CD14-positive monocyte (primary cell): Measurements from ENCODE around the gene NR3C1. TPM values are rescaled to one million over a fixed set of nuclear protein-coding genes. Genes with fewer than 3 reads are reported as not detected.
"Not testable (repeated sequence)": the region's sequence is repeated elsewhere in the genome, so short reads cannot be mapped to it uniquely, and the experiment has no call there.

Experiments
- DNase-seq, 3 donors: peaks; one replicate each; pipeline ENCODE4 v3.0.0-alpha.2; 2011 to 2022
- H2AFZ ChIP-seq: 2 replicates; pipeline ENCODE4 v1.6.0; 2012; ENCODE audit warnings: mild to moderate bottlenecking, low read depth, low read length, inconsistent platforms; ENCODE audit not compliant: insufficient read depth, poor library complexity, severe bottlenecking
- H3K27ac ChIP-seq, 2 donors: 1 replicate in 1 of 2; 2 replicates in 1 of 2; pipeline ENCODE4 v1.5.1; 2012 to 2013; ENCODE audit warnings: low read length in 2 of 2, control low read depth in 1 of 2, inconsistent platforms in 1 of 2, low read depth in 1 of 2, mild to moderate bottlenecking in 1 of 2
- H3K27me3 ChIP-seq, 2 donors: one replicate each; pipeline versions ENCODE4 v1.6.0 to v1.6.1; 2011 to 2013; ENCODE audit warnings: low read length in 2 of 2; ENCODE audit not compliant: control insufficient read depth in 2 of 2, insufficient read depth in 2 of 2
- H3K36me3 ChIP-seq, 2 donors: replicated peaks in 1 of 2; 1 replicate in 1 of 2; 2 replicates in 1 of 2; pipeline versions ENCODE4 v1.5.1 to v1.6.1; 2012 to 2013; ENCODE audit warnings: low read length in 2 of 2, control low read depth in 1 of 2, inconsistent platforms in 1 of 2, mild to moderate bottlenecking in 1 of 2; ENCODE audit not compliant: insufficient read depth in 2 of 2, control insufficient read depth in 1 of 2
- H3K4me1 ChIP-seq, 2 donors: 1 replicate in 1 of 2; 2 replicates in 1 of 2; pipeline versions ENCODE4 v1.5.1 to v1.6.1; 2012 to 2013; ENCODE audit warnings: low read length in 2 of 2, control low read depth in 1 of 2, inconsistent platforms in 1 of 2, mild to moderate bottlenecking in 1 of 2, moderate library complexity in 1 of 2; ENCODE audit not compliant: insufficient read depth in 2 of 2, control insufficient read depth in 1 of 2
- H3K4me2 ChIP-seq: replicated peaks from 2 replicates; pipeline ENCODE3; 2012; ENCODE audit warnings: low read length, moderate library complexity, mild to moderate bottlenecking; ENCODE audit not compliant: poor library complexity, severe bottlenecking; ENCODE audit errors: extremely low read depth
- H3K4me3 ChIP-seq, 3 experiments: fragments of 200-600 bp in 1 of 3; sonication (generic) in 1 of 3; replicated peaks in 1 of 3; 1 replicate in 2 of 3; 2 replicates in 1 of 3; pipeline ENCODE4 v1.5.1; 2011 to 2013; ENCODE audit warnings: low read length in 3 of 3, mild to moderate bottlenecking in 3 of 3, control low read depth in 2 of 3, low read depth in 2 of 3, inconsistent platforms in 1 of 3, moderate library complexity in 1 of 3
- H3K79me2 ChIP-seq: 2 replicates; pipeline ENCODE4 v1.6.0; 2012; ENCODE audit warnings: mild to moderate bottlenecking, control low read depth, inconsistent platforms, low read length, moderate library complexity; ENCODE audit not compliant: insufficient read depth
- H3K9ac ChIP-seq: 2 replicates; pipeline ENCODE4 v1.6.0; 2017; ENCODE audit warnings: low read length, mild to moderate bottlenecking; ENCODE audit not compliant: insufficient read depth, poor library complexity, severe bottlenecking
- H3K9me3 ChIP-seq, 2 donors: replicated peaks in 1 of 2; 1 replicate in 1 of 2; 2 replicates in 1 of 2; pipeline versions ENCODE4 v1.5.1 to v1.6.1; 2012 to 2013; ENCODE audit warnings: low read length in 2 of 2, control low read depth in 1 of 2; ENCODE audit not compliant: control insufficient read depth in 1 of 2, insufficient read depth in 1 of 2
- H4K20me1 ChIP-seq: 2 replicates; pipeline ENCODE4 v1.6.0; 2012; ENCODE audit warnings: mild to moderate bottlenecking, low read length, control low read depth, moderate library complexity; ENCODE audit not compliant: insufficient read depth
- H3K27ac Mint-ChIP-seq, 7 donors: one replicate each; pipeline ENCODE4 v1.8.0; 2020; ENCODE audit warnings: mild to moderate bottlenecking in 7 of 7, mixed read lengths in 7 of 7, moderate library complexity in 6 of 7, inconsistent platforms in 2 of 7
- H3K27me3 Mint-ChIP-seq, 3 donors: one replicate each; pipeline ENCODE4 v1.8.0; 2021 to 2022; ENCODE audit warnings: low read depth in 3 of 3, mild to moderate bottlenecking in 3 of 3, mixed read lengths in 3 of 3, moderate library complexity in 3 of 3, inconsistent platforms in 1 of 3
- H3K36me3 Mint-ChIP-seq, 2 donors: one replicate each; pipeline ENCODE4 v1.8.0; 2020; ENCODE audit warnings: mixed read lengths in 2 of 2, inconsistent platforms in 1 of 2, mild to moderate bottlenecking in 1 of 2
- H3K4me1 Mint-ChIP-seq: one replicate; pipeline ENCODE4 v1.8.0; 2020; ENCODE audit warnings: mild to moderate bottlenecking, mixed read lengths
- H3K4me3 Mint-ChIP-seq, 2 donors: one replicate each; pipeline ENCODE4 v1.8.0; 2020; ENCODE audit warnings: mild to moderate bottlenecking in 2 of 2, mixed read lengths in 2 of 2, moderate library complexity in 1 of 2
- H3K9me3 Mint-ChIP-seq, 7 donors: one replicate each; pipeline ENCODE4 v1.8.0; 2020 to 2022; ENCODE audit warnings: mixed read lengths in 7 of 7, mild to moderate bottlenecking in 6 of 7, moderate library complexity in 6 of 7, inconsistent platforms in 2 of 7
- WGBS: methylation state at CpG from one replicate; pipeline ENCODE4 v1.1.5; 2013; ENCODE audit warnings: missing lambda C conversion rate; ENCODE audit not compliant: insufficient coverage; 5-methylcytosine and 5-hydroxymethylcytosine counted together
- intact Hi-C, 2 donors: fragments of 100-400 bp; cut with micrococcal nuclease; formaldehyde crosslinking; loops; one replicate each; pipeline versions ENCODE4 v1.15.0 to v1.15.1; 2023
- polyA plus RNA-seq, 3 donors: library from polyadenylated mRNA; depleted of rRNA in 1 of 3; unstranded in 2 of 3; stranded (reverse) in 1 of 3; fragments of 300-500 nt in 2 of 3; fragments of >200 nt in 1 of 3; fragmentation: Illumina TruSeq in 2 of 3; gene quantifications; 1 replicate in 2 of 3; 2 replicates in 1 of 3; pipeline ENCODE4 v1.2.3, GENCODE V29; 2012 to 2021
- TF ChIP-seq, protein P1 (sequence below): fragments of 200-600 bp; IDR thresholded peaks from one replicate; pipeline ENCODE4 v1.8.0; 2022; ENCODE audit warnings: antibody characterized with exemption, mild to moderate bottlenecking

Gene NR3C1
- polyA plus RNA-seq, 3 donors = 25.4 to 82.8 (median 75.1) TPM

DNA sequence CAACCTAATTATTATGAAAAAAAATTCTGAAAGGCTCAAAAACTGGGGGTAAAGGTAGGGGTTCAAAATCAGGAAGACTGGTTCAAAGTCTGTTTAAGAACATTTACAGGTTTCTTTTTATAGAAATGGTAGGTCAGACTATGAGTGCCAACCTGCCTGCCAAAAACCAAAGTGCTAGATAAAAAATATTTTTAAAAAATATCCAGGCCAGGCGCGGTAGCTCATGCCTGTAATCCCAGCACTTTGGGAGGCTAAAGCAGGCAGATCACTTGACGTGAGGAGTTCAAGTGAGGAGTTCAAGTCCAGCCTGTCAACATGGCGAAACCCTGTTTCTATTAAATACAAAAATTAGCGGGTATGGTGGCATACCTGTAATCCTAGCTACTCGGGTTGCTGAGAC, 67.0 kb downstream of the NR3C1 start:
- Mint-ChIP-seq H3K36me3 (peaks cover 28 to 34% of the 10 kb centered on the region in 2 donors), H3K4me3 (no peak overlapping the region), H3K4me1 (peaks cover 9% of the 10 kb centered on the region), H3K27ac (peak overlapping the region in 1 of 7 donors; percentile 31), H3K27me3 (no peaks in the 10 kb centered on the region), H3K9me3 (peaks cover 0 to 4% (median 0%) of the 10 kb centered on the region in 7 donors)
- TF ChIP-seq, protein P1, sequence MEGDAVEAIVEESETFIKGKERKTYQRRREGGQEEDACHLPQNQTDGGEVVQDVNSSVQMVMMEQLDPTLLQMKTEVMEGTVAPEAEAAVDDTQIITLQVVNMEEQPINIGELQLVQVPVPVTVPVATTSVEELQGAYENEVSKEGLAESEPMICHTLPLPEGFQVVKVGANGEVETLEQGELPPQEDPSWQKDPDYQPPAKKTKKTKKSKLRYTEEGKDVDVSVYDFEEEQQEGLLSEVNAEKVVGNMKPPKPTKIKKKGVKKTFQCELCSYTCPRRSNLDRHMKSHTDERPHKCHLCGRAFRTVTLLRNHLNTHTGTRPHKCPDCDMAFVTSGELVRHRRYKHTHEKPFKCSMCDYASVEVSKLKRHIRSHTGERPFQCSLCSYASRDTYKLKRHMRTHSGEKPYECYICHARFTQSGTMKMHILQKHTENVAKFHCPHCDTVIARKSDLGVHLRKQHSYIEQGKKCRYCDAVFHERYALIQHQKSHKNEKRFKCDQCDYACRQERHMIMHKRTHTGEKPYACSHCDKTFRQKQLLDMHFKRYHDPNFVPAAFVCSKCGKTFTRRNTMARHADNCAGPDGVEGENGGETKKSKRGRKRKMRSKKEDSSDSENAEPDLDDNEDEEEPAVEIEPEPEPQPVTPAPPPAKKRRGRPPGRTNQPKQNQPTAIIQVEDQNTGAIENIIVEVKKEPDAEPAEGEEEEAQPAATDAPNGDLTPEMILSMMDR = no peak
- 100% methylated on average over 4 of the region's 6 CpGs for WGBS
- peaks cover 79% of the 10 kb centered on the region for H4K20me1 ChIP-seq
- peaks cover 0 to 37% of the 10 kb centered on the region in 2 donors for H3K36me3 ChIP-seq
- H3K4me2 ChIP-seq = no peak overlapping the region
- no peaks in the 10 kb centered on the region for H3K27me3 ChIP-seq
- no peak overlapping the region for H3K27ac ChIP-seq
- intact Hi-C loops = no loop called here
- H2AFZ ChIP-seq = no peak overlapping the region
- no peaks in the 10 kb centered on the region for H3K4me1 ChIP-seq
- H3K4me3 ChIP-seq = no peak overlapping the region
- peaks cover 79% of the 10 kb centered on the region for H3K79me2 ChIP-seq
- H3K9me3 ChIP-seq = no peaks in the 10 kb centered on the region
- DNase-seq = no peak
- H3K9ac ChIP-seq = no peak overlapping the region

DNA sequence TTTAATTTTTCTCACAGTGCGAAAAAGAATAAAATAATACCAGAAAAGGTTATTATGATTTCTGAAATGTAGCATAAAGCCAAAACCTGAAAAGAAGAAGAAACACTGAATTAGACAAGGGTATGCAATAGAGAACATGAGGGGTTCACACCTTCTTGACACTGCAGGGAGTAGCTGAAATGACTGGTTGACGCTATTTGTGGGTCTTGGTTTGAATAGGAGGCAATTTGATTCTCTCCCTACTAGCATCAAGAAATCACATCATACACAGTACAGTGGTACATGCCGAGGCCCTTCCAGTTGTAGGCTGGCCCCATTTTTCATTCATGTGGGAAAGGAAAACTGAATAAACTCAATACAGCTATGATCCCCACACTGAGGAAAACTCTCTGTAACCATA, 68.6 kb downstream of the NR3C1 start:
- no CpG with 5 or more reads among the region's 3 CpGs for WGBS
- no peaks in the 10 kb centered on the region for H3K27me3 Mint-ChIP-seq

DNA sequence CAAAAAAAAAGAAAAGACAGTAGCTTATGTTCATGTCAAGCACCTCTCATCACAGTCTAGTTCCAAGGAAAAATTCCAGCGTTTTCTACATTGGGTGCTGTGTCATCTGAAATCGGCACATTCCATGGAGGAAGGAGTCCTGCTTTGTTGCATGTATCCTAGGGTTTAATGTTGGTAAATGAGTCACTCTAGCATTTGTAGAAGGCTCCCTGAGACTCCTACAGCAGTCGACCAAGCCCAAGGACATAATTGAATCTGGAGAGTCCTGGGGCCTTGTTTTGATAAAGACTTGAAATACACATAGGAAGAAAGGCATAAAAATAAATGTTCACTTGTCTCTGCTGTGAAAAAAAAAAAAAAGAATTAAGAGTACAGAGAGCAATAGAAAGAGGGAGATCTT, 69.1 kb downstream of the NR3C1 start:
- H3K4me3 Mint-ChIP-seq, H3K27me3 Mint-ChIP-seq, H3K27ac ChIP-seq, H2AFZ ChIP-seq, H3K4me1 Mint-ChIP-seq, H3K4me3 ChIP-seq, H3K4me2 ChIP-seq, intact Hi-C loops, DNase-seq, H3K9ac ChIP-seq, H3K4me1 ChIP-seq, H3K9me3 Mint-ChIP-seq, H3K27me3 ChIP-seq, H3K9me3 ChIP-seq: not testable (repeated sequence)
- H3K79me2 ChIP-seq = peaks cover 79% of the 10 kb centered on the region
- peaks cover 2 to 37% of the 10 kb centered on the region in 2 donors for H3K36me3 ChIP-seq
- H4K20me1 ChIP-seq = peaks cover 77% of the 10 kb centered on the region
- no CpG with 5 or more reads among the region's 3 CpGs for WGBS
- H3K36me3 Mint-ChIP-seq = peaks cover 22 to 29% of the 10 kb centered on the region in 2 donors
- peak overlapping the region in 1 of 7 donors; percentile 32 for H3K27ac Mint-ChIP-seq

More for the DNA sequence above, 68.6 kb downstream of the NR3C1 start:
- Histone ChIP-seq H3K4me3 (no peak overlapping the region), H3K79me2 (peaks cover 79% of the 10 kb centered on the region), H3K4me1 (no peaks in the 10 kb centered on the region), H3K9ac (no peak overlapping the region), H3K27ac (no peak overlapping the region), H3K36me3 (peaks cover 2 to 40% of the 10 kb centered on the region in 2 donors), H2AFZ (no peak overlapping the region), H3K27me3 (no peaks in the 10 kb centered on the region), H4K20me1 (peaks cover 79% of the 10 kb centered on the region), H3K4me2 (no peak overlapping the region), H3K9me3 (no peaks in the 10 kb centered on the region)
- TF ChIP-seq, protein P1 = no peak
- peaks cover 0 to 4% (median 0%) of the 10 kb centered on the region in 7 donors for H3K9me3 Mint-ChIP-seq
- intact Hi-C loops = no loop called here
- no peak for DNase-seq
- peak overlapping the region in 1 of 7 donors; percentile 32 for H3K27ac Mint-ChIP-seq
- H3K4me3 Mint-ChIP-seq = no peak overlapping the region
- H3K4me1 Mint-ChIP-seq = peaks cover 6% of the 10 kb centered on the region
- H3K36me3 Mint-ChIP-seq = peaks cover 25 to 31% of the 10 kb centered on the region in 2 donors
